Occipital lobe (tissue), 2 donors: Measurements from ENCODE around the gene GPR158. TPM values are rescaled to one million over a fixed set of nuclear protein-coding genes. Genes with fewer than 3 reads are reported as not detected.

Experiments used
- DNase-seq: peaks from one replicate; lab custom pipeline; 2025; lab: John Stamatoyannopoulos, UW
- total RNA-seq: library from RNA; depleted of rRNA; stranded (reverse); fragments of >200 nt; gene quantifications from one replicate; pipeline ENCODE4 v1.2.3, GENCODE V29; 2014

Gene GPR158
- total RNA-seq, 1 donor from 2014 or later, result 6.1 TPM

GRCh38 chr10:25565570-25565969, 390.8 kb downstream of the GPR158 start:
- DNase-seq, result no peak

- no peak for DNase-seq
These were observed 398.5 kb downstream of the GPR158 start for GRCh38 chr10:25573316-25573715.

DNA sequence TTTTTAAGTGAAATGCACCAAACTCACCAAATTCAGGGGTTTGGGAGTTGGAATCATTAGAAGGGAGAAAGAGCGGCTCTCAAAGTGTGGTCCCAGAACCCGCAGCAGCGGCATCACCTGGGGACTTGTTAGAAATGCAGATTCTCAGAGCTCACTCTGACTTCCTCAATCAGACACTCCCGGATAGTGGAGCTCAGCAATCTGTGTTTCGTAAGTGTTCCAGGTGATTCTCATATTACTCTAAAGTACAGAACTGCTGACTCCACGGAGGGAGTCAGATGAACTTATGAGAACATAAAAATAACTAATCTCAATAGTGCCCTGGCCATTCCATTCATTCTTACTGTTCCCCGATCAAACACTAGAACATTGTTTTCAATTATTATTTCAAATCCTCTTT, 400.5 kb downstream of the GPR158 start:
- no peak for DNase-seq

- no peak for DNase-seq
These were observed 403.3 kb downstream of the GPR158 start for GRCh38 chr10:25578061-25578460.

DNA sequence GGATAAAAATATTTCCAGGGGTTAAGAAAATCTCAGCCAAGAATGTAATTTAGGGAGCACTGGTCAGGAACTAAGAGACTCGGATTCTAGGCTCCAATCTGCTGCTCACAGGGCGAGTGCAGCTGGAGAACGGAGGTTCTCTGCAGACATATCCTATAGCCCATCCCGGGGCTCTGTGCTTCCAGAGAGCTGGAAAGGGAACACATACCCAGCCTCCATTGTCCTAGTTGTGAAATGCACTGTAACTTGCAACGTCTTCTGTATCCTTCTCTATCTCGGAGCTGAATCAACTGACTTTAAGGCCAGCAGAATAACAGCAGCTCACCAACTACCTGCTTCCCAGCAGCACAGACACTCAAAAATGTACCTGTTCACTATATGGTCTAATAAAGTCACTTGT, 408.2 kb downstream of the GPR158 start:
- no peak for DNase-seq

DNA sequence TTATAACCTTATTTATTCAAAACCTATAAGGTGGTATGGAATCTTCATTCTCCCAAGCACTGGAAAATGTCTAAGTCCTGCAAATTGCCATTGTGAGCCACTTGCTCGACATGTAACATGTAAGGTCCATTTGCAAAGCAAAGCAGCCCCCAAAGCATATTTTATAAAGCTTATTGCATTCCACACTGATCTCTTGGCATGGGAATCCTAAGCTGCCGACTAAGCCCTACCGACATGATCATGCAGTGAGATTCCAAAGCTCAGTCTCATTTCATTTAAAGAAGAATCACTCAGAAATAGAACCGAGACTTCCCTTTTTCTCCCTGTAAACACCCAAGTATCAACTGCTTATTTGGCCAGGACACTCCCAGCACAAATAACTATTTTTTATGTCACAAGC, 425.9 kb downstream of the GPR158 start:
- DNase-seq, result no peak

- DNase-seq, result no peak
These were observed 429.8 kb downstream of the GPR158 start for GRCh38 chr10:25604591-25604990.

- no peak for DNase-seq
These were observed 439.9 kb downstream of the GPR158 start for GRCh38 chr10:25614652-25615051.

DNA sequence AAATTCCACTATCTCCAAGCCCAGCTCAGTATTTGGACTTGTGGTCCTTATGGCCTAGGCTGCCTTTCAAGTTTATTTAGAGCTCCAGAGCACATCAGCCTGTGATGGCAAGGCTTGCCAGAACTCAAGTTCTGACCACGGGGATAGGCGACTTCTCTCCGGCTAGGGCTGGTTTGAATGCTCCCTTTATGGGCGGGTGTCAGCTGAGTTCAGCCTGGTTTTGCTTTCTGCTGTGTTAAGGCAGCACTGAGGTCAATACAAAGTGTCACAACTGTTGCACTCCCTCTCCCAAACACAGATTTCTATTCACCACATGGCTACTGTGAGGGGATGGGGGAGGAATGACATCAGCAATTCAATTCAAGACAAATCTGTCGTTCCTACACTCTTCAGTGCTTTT, 441.1 kb downstream of the GPR158 start:
- DNase-seq, result no peak

DNA sequence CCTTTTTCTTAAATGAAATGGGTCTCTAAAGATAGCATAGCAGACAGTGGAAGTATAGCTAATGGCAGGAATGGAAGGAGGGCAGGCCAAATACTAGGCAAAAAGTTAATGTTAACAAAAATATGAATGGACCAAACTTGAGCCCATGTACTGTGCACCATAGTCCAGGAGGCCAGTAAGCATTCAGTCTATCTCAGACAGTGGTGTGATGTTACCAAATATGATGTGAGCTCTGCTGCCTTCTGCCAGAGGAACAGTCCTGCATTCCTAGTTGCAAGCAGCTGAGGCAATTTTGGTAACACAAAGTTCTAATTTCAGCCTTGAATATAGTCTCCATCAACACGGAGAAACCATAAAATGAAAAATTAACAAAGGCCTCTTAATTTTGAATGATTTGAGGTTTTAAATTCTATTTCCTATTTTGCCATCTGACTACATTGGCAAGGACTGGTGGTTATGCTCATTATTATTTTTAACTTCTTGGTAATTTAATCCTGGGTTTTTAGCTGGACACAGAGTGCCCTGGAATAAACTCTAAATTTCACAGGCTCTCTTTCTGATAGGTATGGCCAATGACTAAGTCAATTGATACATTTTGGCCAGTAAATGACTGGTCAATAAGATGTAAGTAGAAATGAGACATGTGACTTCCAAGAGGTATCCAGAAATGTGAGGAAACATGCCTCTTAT, 442.2 kb downstream of the GPR158 start:
- DNase-seq, result no peak

DNA sequence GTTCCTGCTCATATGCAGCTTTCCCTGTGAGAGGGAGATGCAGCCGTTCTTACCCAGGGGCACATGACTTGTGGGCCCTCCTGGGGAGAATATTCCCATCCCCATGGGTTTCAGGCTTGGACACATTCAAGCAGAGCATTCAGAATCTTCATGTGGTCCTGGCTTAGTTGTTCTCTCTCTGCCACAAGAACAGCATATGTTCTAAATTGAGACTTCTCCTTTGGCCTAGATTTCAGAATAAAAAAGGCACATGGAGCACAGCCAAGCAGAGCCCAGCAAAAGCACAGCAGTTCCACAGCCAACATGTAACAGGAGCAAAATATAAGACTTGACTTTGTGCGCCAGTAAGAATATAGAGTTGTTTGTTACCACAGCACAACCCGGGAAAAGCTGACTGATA, 452.8 kb downstream of the GPR158 start:
- peak; percentile 43 for DNase-seq

DNA sequence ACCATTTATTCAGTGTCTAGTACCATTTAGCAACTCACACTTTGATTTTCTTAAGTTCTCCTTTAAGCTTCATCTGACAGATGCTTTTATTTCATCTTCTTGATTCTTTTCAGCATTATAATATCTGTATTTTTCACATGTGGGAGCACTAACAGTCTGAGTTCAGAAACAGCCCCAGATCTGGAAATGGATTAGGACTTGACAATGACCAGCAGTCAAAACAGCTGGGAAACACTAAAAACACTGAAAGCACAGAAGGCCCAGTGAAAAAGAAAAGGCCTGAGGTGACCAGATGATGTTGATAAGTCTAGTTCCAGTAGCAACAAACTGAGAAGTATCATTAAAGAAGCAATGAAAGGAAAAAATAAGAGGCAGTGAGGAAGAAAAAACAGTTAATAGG, 454.5 kb downstream of the GPR158 start:
- DNase-seq, result no peak

DNA sequence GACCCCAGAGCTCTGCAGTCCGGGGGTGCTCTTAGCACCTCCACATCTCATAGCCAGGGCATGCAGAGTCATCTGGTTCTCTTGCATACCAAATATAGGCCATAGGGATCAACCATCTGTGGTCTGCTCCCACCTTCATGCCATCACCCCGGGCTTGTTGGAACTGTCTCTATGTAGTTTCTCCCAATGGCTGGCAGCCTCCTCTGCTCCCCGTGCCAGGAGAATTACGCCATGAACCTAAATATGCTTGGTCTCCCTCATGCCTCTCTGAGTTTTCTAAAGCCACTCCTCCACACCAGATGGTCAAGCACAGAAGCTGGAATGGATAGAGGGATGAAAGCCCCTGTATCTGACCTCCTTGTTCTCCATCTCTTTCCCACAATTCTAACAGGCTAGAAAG, 456.7 kb downstream of the GPR158 start:
- DNase-seq, result peak; percentile 28

DNA sequence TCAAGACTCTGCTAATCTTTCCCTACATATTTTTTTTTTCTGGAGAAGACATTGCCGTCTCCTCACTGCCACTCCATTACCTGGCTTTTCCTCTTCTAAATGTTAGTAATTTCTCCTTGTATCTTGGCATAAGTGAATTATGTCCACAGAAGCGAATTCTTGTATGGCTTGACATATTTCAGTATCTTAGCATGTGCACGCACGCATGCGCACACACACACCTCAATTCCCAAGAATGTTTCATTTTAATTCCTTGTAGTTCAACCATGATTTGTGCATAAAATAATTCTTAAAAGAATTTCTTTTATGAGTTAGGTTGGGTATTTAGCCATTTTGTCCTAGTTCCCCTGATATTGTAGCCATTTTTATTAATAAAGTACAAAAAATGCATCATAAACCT, 458.0 kb downstream of the GPR158 start:
- DNase-seq, result no peak

GRCh38 chr10:25633542-25633941, 458.7 kb downstream of the GPR158 start:
- DNase-seq, result no peak

GRCh38 chr10:25639646-25640045, 464.8 kb downstream of the GPR158 start:
- no peak for DNase-seq

DNA sequence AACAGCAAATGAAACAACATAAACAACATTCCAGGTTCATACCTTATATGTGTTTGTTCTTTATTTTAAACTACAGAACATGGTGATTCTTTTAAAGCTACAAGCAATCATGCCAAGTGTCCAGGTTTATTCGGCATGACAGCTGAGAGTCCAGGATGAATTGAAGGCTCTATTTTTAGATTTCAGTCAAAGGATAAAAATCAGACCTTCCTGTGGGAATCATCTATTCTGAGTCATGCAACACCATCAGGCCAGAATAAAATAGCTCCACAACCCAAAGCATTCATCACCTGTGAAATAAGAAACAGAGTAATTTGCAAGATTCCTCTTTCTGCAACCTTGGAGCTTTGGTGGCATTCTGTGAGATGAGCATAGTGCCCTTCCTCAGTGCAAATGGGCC, 466.8 kb downstream of the GPR158 start:
- DNase-seq, result no peak

DNA sequence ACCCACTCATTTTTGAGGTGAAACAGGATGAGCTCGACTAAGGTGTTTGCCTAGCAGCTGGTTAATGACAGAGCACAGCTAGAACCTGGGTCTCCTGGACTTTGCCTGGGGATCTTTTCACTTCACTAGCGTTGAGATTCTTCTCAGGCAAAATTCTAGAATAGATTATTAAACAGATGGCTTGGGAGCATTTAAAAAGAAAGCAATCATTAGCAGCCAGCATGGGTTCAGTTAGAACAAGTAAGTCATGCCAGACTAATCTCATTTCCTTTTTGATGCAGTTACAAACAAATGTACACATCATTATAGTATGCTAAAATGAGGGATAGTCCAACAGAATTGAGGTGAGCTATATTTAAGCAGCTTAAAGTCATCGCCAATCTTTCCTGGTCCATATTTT, 467.9 kb downstream of the GPR158 start:
- DNase-seq, result no peak

DNA sequence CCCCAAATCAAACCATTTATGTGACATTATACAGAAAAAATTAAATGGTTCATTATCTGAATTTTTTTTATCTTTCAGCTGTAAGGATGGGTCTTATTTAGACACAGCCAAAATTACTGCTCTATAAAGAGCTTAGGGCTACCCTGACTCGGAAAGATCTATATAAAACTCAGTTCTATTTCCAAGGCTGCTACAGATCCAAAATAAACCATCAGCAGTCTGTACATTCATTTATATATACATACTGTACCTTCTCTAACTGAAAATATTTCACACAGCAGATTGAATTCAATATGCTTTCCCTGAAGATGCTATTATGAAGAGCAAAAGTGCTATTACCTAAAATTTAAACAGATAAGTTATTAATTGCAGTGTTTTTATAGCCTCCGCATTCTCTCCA, 471.6 kb downstream of the GPR158 start:
- DNase-seq, result no peak

- no peak for DNase-seq
These were observed 476.7 kb downstream of the GPR158 start for GRCh38 chr10:25651534-25651933.
